Activated CD4-positive, alpha-beta memory T cell treated with anti-CD3 and anti-CD28 coated beads for 36 hours (primary cell): ENCODE data around the gene UBE2E2. TPM values are rescaled to one million over a fixed set of nuclear protein-coding genes. Genes with fewer than 3 reads are reported as not detected.

Experiments used
- CTCF ChIA-PET: fragments of 350-600 bp; sonication (Branson Sonifier 250); formaldehyde crosslinking; loops from one replicate; lab custom pipeline; 2021; ENCODE audit warnings: antibody characterized with exemption, inconsistent platforms; lab: Charles Lee
- POLR2A ChIA-PET: fragments of 350-600 bp; sonication (Branson Sonifier 250); formaldehyde crosslinking; loops from one replicate; lab custom pipeline; 2021; ENCODE audit warnings: antibody characterized with exemption; lab: Charles Lee
- DNase-seq: peaks from one replicate; pipeline ENCODE4 v3.0.0-alpha.2; 2020
- H3K27ac Mint-ChIP-seq: one replicate; pipeline ENCODE4 v1.8.0; 2021; ENCODE audit warnings: mixed read lengths
- H3K27me3 Mint-ChIP-seq: one replicate; pipeline ENCODE4 v1.8.0; 2021; ENCODE audit warnings: mixed read lengths
- H3K36me3 Mint-ChIP-seq: one replicate; pipeline ENCODE4 v1.8.0; 2021; ENCODE audit warnings: mixed read lengths
- H3K4me1 Mint-ChIP-seq: one replicate; pipeline ENCODE4 v1.8.0; 2021; ENCODE audit warnings: low read depth, mixed read lengths
- H3K4me3 Mint-ChIP-seq: one replicate; pipeline ENCODE4 v1.8.0; 2021; ENCODE audit warnings: mild to moderate bottlenecking, mixed read lengths
- H3K9me3 Mint-ChIP-seq: one replicate; pipeline ENCODE4 v1.8.0; 2021; ENCODE audit warnings: mixed read lengths
- intact Hi-C: fragments of 100-400 bp; cut with micrococcal nuclease; formaldehyde crosslinking; loops from one replicate; pipeline ENCODE4 v1.15.1; 2023
- total RNA-seq, 2 experiments: library from RNA; stranded (reverse); gene quantifications; one replicate each; pipeline ENCODE4 v1.2.3, GENCODE V29; 2021

Gene UBE2E2
- total RNA-seq, 2 experiments from 2014 or later = 2.0 to 4.2 TPM

- intact Hi-C loops = loop anchor here (5.0 kb wide), 1 partner anchor 48 kb away; the partner anchor contains the start of gene UBE2E2
- H3K27ac Mint-ChIP-seq = no peak overlapping the region
- no peaks in the 10 kb centered on the region for H3K36me3 Mint-ChIP-seq
- H3K27me3 Mint-ChIP-seq = no peaks in the 10 kb centered on the region
- no peaks in the 10 kb centered on the region for H3K4me1 Mint-ChIP-seq
- no peak overlapping the region for H3K4me3 Mint-ChIP-seq
- POLR2A ChIA-PET = no interaction called here
- no peak for DNase-seq
- CTCF ChIA-PET = no interaction called here
- no peaks in the 10 kb centered on the region for H3K9me3 Mint-ChIP-seq
Measured at GRCh38 chr3:23249961-23250360, 46.8 kb downstream of the UBE2E2 start.

GRCh38 chr3:23252122-23252521, 49.0 kb downstream of the UBE2E2 start:
- no peak for DNase-seq
- Mint-ChIP-seq H3K9me3 (no peaks in the 10 kb centered on the region), H3K27ac (no peak overlapping the region), H3K4me3 (no peak overlapping the region), H3K36me3 (no peaks in the 10 kb centered on the region), H3K4me1 (no peaks in the 10 kb centered on the region), H3K27me3 (no peaks in the 10 kb centered on the region)
- intact Hi-C loops = loop anchor here (5.0 kb wide), 1 partner anchor 50 kb away; the partner anchor contains the start of gene UBE2E2
- ChIA-PET CTCF (no interaction called here), POLR2A (no interaction called here)

- no peaks in the 10 kb centered on the region for H3K36me3 Mint-ChIP-seq
Measured at GRCh38 chr3:23253214-23253613, 50.1 kb downstream of the UBE2E2 start.

GRCh38 chr3:23254282-23254681, 51.2 kb downstream of the UBE2E2 start:
- no peak overlapping the region for H3K27ac Mint-ChIP-seq
- H3K27me3 Mint-ChIP-seq = no peaks in the 10 kb centered on the region
- no peaks in the 10 kb centered on the region for H3K9me3 Mint-ChIP-seq
- H3K36me3 Mint-ChIP-seq = no peaks in the 10 kb centered on the region
- ChIA-PET POLR2A (no interaction called here), CTCF (no interaction called here)
- H3K4me1 Mint-ChIP-seq = no peaks in the 10 kb centered on the region
- H3K4me3 Mint-ChIP-seq = no peak overlapping the region
- intact Hi-C loops = loop anchor here (5.0 kb wide), 1 partner anchor 52 kb away; the partner anchor contains the start of gene UBE2E2
- DNase-seq = no peak

More at GRCh38 chr3:23253214-23253613, 50.1 kb downstream of the UBE2E2 start:
- Mint-ChIP-seq H3K9me3 (no peaks in the 10 kb centered on the region), H3K4me3 (no peak overlapping the region), H3K27ac (no peak overlapping the region), H3K4me1 (no peaks in the 10 kb centered on the region), H3K27me3 (no peaks in the 10 kb centered on the region)
- ChIA-PET CTCF (no interaction called here), POLR2A (no interaction called here)
- intact Hi-C loops = loop anchor here (5.0 kb wide), 1 partner anchor 51 kb away; the partner anchor contains the start of gene UBE2E2
- no peak for DNase-seq

GRCh38 chr3:23254835-23255234, 51.7 kb downstream of the UBE2E2 start:
- no peak for DNase-seq
- no peaks in the 10 kb centered on the region for H3K9me3 Mint-ChIP-seq
- H3K27me3 Mint-ChIP-seq = no peaks in the 10 kb centered on the region
- no peaks in the 10 kb centered on the region for H3K36me3 Mint-ChIP-seq
- H3K4me1 Mint-ChIP-seq = no peaks in the 10 kb centered on the region
- H3K4me3 Mint-ChIP-seq = no peak overlapping the region
- intact Hi-C loops = loop anchor here (5.0 kb wide), 1 partner anchor 53 kb away; the partner anchor contains the start of gene UBE2E2
- ChIA-PET CTCF (no interaction called here), POLR2A (no interaction called here)
- no peak overlapping the region for H3K27ac Mint-ChIP-seq

- no peaks in the 10 kb centered on the region for H3K36me3 Mint-ChIP-seq
- H3K27me3 Mint-ChIP-seq = no peaks in the 10 kb centered on the region
- intact Hi-C loops = no loop called here
- ChIA-PET POLR2A (no interaction called here), CTCF (no interaction called here)
- no peaks in the 10 kb centered on the region for H3K4me1 Mint-ChIP-seq
- DNase-seq = no peak
- H3K4me3 Mint-ChIP-seq = no peak overlapping the region
- no peaks in the 10 kb centered on the region for H3K9me3 Mint-ChIP-seq
- H3K27ac Mint-ChIP-seq = no peak overlapping the region
Measured at GRCh38 chr3:23256741-23257435, 53.8 kb downstream of the UBE2E2 start.

- no peak overlapping the region for H3K27ac Mint-ChIP-seq
- no peak overlapping the region for H3K4me3 Mint-ChIP-seq
- ChIA-PET CTCF (no interaction called here), POLR2A (no interaction called here)
- H3K36me3 Mint-ChIP-seq = no peaks in the 10 kb centered on the region
- H3K9me3 Mint-ChIP-seq = no peaks in the 10 kb centered on the region
- H3K27me3 Mint-ChIP-seq = no peaks in the 10 kb centered on the region
- DNase-seq = no peak
- intact Hi-C loops = no loop called here
- no peaks in the 10 kb centered on the region for H3K4me1 Mint-ChIP-seq
Measured at GRCh38 chr3:23258110-23258509, 55.0 kb downstream of the UBE2E2 start.

- Mint-ChIP-seq H3K4me3 (no peak overlapping the region), H3K9me3 (no peaks in the 10 kb centered on the region), H3K27me3 (no peaks in the 10 kb centered on the region), H3K4me1 (no peaks in the 10 kb centered on the region), H3K27ac (no peak overlapping the region), H3K36me3 (no peaks in the 10 kb centered on the region)
- no peak for DNase-seq
- ChIA-PET CTCF (no interaction called here), POLR2A (no interaction called here)
- intact Hi-C loops = no loop called here
Measured at GRCh38 chr3:23259515-23259914, 56.4 kb downstream of the UBE2E2 start.

- intact Hi-C loops = no loop called here
- no peak for DNase-seq
- Mint-ChIP-seq H3K4me1 (no peaks in the 10 kb centered on the region), H3K36me3 (no peaks in the 10 kb centered on the region), H3K27ac (no peak overlapping the region), H3K27me3 (no peaks in the 10 kb centered on the region), H3K9me3 (no peaks in the 10 kb centered on the region), H3K4me3 (no peak overlapping the region)
- ChIA-PET POLR2A (interaction anchor here (0.6 kb wide), 1 partner anchor 28 kb away, joined by 4 read pairs; no protein-coding TSS in a partner anchor), CTCF (no interaction called here)
Measured at GRCh38 chr3:23262766-23263165, 59.6 kb downstream of the UBE2E2 start.

- H3K27ac Mint-ChIP-seq = no peak overlapping the region
- DNase-seq = no peak
Measured at GRCh38 chr3:23263796-23264195, 60.7 kb downstream of the UBE2E2 start.

GRCh38 chr3:23264413-23264812, 61.3 kb downstream of the UBE2E2 start:
- CTCF ChIA-PET = no interaction called here
- POLR2A ChIA-PET = no interaction called here
- DNase-seq = no peak
- no peak overlapping the region for H3K4me3 Mint-ChIP-seq
- intact Hi-C loops = no loop called here
- H3K4me1 Mint-ChIP-seq = no peaks in the 10 kb centered on the region
- H3K9me3 Mint-ChIP-seq = no peaks in the 10 kb centered on the region
- no peaks in the 10 kb centered on the region for H3K36me3 Mint-ChIP-seq
- H3K27ac Mint-ChIP-seq = no peak overlapping the region
- H3K27me3 Mint-ChIP-seq = no peaks in the 10 kb centered on the region

More at GRCh38 chr3:23263796-23264195, 60.7 kb downstream of the UBE2E2 start:
- H3K27me3 Mint-ChIP-seq = no peaks in the 10 kb centered on the region
- no peak overlapping the region for H3K4me3 Mint-ChIP-seq
- no peaks in the 10 kb centered on the region for H3K36me3 Mint-ChIP-seq
- H3K4me1 Mint-ChIP-seq = no peaks in the 10 kb centered on the region
- POLR2A ChIA-PET = no interaction called here
- intact Hi-C loops = no loop called here
- CTCF ChIA-PET = no interaction called here
- no peaks in the 10 kb centered on the region for H3K9me3 Mint-ChIP-seq

- intact Hi-C loops = no loop called here
Measured at GRCh38 chr3:23270423-23270822, 67.3 kb downstream of the UBE2E2 start.

More at GRCh38 chr3:23270423-23270822, 67.3 kb downstream of the UBE2E2 start:
- Mint-ChIP-seq H3K4me3 (no peak overlapping the region), H3K9me3 (peaks cover 5% of the 10 kb centered on the region), H3K27me3 (no peaks in the 10 kb centered on the region), H3K4me1 (no peaks in the 10 kb centered on the region), H3K36me3 (no peaks in the 10 kb centered on the region), H3K27ac (no peak overlapping the region)
- CTCF ChIA-PET = no interaction called here
- POLR2A ChIA-PET = no interaction called here
- DNase-seq = no peak
